WERI-Rb-1 (cell line): Measurements from ENCODE around the gene MOGAT2.
A peak's percentile ranks its signal among the peaks of the same experiment; 100 is the strongest.

Source experiments
- DNase-seq: peaks from one replicate; pipeline ENCODE4 v3.0.0-alpha.2; 2020
- H3K27ac ChIP-seq: fragments of 250-450 bp; sonication (Bioruptor Pico); 2 replicates; pipeline ENCODE4 v1.5.1; 2020; ENCODE audit warnings: mild to moderate bottlenecking, moderate library complexity
- H3K27me3 ChIP-seq: fragments of 250-450 bp; sonication (Bioruptor Pico); 2 replicates; pipeline ENCODE4 v1.5.1; 2021; ENCODE audit warnings: mild to moderate bottlenecking, low read depth, moderate library complexity; ENCODE audit not compliant: insufficient read depth, severe bottlenecking
- H3K36me3 ChIP-seq: fragments of 250-450 bp; sonication (Bioruptor Pico); 2 replicates; pipeline ENCODE4 v1.5.1; 2020; ENCODE audit warnings: mild to moderate bottlenecking, moderate library complexity
- H3K4me3 ChIP-seq: 2 replicates; pipeline ENCODE4 v1.5.1; 2011; ENCODE audit warnings: low read depth, mild to moderate bottlenecking, control low read depth, low read length
- H3K9me3 ChIP-seq: fragments of 250-450 bp; sonication (Bioruptor Pico); 2 replicates; pipeline ENCODE4 v1.5.1; 2021; ENCODE audit warnings: mild to moderate bottlenecking, moderate library complexity; ENCODE audit not compliant: severe bottlenecking
- TF ChIP-seq, protein P1 (sequence below): IDR thresholded peaks from 2 replicates; pipeline ENCODE4 v1.5.1; 2011; ENCODE audit warnings: low read depth, mild to moderate bottlenecking, control low read depth, inconsistent platforms, low read length

MOGAT2 gene

DNA sequence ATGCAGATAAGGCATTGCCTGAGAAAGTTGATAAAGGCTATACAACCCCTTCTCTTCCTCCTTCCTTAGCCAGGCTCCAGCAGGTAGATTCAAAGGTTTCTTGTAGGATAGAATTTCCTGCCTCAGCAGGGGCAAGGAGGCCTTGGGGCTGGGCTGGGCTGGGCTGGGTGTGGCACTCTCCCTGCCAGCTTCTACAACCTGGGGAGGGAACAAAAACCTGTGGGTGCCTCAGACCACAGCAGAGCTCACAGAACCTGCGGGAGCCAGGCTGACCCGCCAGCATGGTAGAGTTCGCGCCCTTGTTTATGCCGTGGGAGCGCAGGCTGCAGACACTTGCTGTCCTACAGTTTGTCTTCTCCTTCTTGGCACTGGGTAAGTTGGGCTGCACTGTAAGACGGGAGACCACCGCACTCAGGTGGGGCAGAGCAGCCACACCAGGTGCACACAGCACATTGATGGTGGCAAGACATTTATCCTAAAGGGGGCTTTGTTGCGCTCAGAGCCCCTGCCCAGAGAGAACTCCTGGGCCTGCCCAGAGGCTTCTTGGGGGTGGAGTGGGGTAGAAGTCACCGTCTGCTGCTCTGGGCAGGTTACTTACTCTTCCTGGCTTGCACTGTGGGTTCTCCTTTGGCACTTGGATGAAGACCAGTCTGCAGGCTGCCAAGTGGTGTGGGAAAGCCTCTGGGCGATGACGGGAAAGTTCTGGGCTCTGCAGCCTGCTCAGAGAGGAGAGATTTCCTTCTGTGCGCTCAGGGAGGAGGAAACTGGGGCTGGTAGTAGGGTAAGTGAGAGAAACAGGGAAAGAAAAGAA lies at the start of gene MOGAT2:
TSS of gene MOGAT2 (plus strand) at position 231 of the 811 bp plus-strand sequence. CDS start at position 282, 51 bp downstream.
- TF ChIP-seq, protein P1, sequence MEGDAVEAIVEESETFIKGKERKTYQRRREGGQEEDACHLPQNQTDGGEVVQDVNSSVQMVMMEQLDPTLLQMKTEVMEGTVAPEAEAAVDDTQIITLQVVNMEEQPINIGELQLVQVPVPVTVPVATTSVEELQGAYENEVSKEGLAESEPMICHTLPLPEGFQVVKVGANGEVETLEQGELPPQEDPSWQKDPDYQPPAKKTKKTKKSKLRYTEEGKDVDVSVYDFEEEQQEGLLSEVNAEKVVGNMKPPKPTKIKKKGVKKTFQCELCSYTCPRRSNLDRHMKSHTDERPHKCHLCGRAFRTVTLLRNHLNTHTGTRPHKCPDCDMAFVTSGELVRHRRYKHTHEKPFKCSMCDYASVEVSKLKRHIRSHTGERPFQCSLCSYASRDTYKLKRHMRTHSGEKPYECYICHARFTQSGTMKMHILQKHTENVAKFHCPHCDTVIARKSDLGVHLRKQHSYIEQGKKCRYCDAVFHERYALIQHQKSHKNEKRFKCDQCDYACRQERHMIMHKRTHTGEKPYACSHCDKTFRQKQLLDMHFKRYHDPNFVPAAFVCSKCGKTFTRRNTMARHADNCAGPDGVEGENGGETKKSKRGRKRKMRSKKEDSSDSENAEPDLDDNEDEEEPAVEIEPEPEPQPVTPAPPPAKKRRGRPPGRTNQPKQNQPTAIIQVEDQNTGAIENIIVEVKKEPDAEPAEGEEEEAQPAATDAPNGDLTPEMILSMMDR = no peak
- DNase-seq = no peak
- no peaks in the 10 kb centered on the region for H3K27me3 ChIP-seq
- no peaks in the 10 kb centered on the region for H3K36me3 ChIP-seq
- H3K27ac ChIP-seq = no peak within 1 kb of the TSS
- H3K9me3 ChIP-seq = no peaks in the 10 kb centered on the region
- no peak within 1 kb of the TSS for H3K4me3 ChIP-seq

DNA sequence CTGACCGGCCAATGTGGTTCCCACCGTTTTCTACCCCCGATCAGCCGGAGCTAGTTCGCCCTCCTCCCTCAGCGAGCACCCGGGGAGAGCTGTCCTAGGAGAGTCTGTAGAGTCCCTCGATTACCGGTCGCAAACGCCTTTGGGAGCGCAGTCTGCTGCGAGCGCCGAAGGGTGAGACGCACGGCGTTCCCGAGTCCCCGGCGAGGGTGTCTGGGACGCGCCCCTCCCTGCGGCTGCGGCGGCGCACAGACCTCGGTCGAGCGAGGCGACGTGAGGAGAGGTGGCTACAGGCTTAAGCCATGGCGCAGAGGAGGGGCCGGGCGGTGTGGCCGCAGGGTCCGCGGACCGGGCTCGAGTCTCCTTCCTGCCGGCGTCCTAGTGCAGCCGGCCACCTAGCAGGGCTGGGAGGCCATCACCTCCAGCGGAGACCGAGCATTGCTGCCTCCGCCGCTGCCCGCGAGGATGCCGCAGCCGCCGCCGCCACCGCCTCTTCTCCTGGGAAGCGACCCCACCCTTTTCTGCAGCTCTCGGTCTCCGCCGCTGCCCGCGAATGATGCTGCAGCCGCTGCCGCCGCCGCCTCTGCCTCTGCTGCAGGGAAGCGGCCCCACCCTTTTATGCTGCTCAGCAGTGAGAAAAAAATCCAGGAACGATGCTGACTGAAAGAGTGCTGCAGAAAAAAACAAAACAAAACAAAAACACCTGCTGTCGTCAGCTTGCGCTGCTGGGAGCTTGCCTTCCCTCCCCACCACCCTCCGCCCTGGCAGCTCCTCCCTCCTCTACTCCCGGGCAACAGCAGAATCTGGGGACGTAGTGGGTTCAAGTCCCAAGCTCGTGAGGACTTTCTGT lies 49.0 kb upstream of the MOGAT2 start, which contains the start of gene MAP6:
TSS of gene MAP6 (minus strand) at position 588 of the 847 bp plus-strand sequence. CDS start 669 bp downstream, outside the sequence.
- TF ChIP-seq, protein P1 = no peak
- peaks cover 7% of the 10 kb centered on the region for H3K27me3 ChIP-seq
- DNase-seq = peak; percentile 72

DNA sequence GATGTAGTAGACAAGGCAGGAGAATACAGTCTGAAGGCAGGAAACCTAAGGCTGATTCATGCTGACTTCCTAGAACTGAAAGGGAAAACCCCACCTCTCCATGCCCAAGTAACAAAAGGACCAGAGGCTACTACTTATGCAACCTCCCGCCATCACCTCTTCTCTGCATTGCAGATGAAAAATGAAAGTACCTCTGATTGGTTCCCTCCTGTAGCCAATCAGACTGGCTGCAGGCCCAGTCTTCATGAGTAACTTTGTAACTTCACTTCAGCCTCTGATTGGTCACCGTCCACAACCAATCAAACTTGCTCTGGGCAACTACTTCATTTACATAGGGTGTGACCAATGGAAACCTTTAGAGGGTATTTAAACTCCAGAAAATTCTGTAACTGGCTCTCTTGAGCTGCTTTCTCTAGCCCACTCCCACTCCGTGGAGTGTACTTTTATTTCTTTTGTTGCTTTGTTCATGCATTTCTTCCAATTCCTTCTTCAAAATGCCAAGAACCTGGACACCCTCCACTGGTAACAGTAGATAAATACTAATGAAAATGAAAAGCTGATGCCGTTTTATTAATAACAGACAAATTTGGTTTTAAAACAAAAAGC lies 43.6 kb upstream of the MOGAT2 start:
- DNase-seq = no peak
- TF ChIP-seq, protein P1 = no peak
- Histone ChIP-seq H3K4me3 (no peak overlapping the region), H3K36me3 (no peaks in the 10 kb centered on the region), H3K27me3 (peaks cover 5% of the 10 kb centered on the region), H3K9me3 (peaks cover 2% of the 10 kb centered on the region), H3K27ac (no peak overlapping the region)

More for the DNA sequence above, 49.0 kb upstream of the MOGAT2 start, which contains the start of gene MAP6:
- H3K27ac ChIP-seq = no peak within 1 kb of the TSS
- H3K36me3 ChIP-seq = no peaks in the 10 kb centered on the region
- peak within 1 kb of the TSS; percentile 55 for H3K4me3 ChIP-seq
- peaks cover 2% of the 10 kb centered on the region for H3K9me3 ChIP-seq

DNA sequence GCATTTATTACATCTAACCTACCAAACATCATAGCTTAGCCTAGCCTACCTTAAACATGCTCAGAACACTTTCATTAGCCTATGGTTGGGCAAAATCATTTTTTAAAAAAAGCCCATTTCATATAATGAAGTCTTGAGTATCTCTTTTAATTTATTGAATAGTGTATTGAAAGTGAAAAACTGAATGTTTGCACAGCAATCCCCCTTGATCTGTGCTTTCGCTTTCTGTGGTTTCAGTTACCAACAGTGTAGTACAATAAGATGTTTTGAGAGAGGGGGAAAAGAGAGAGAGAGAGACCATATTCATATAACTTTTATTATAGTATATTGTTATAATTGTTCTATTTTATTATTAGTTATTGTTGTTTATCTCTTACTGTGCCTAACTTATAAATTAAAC lies 40.4 kb upstream of the MOGAT2 start:
- DNase-seq = no peak
- no peak overlapping the region for H3K4me3 ChIP-seq
- no peak overlapping the region for H3K27ac ChIP-seq
- no peaks in the 10 kb centered on the region for H3K36me3 ChIP-seq
- TF ChIP-seq, protein P1 = no peak
- no peaks in the 10 kb centered on the region for H3K27me3 ChIP-seq
- peaks cover 2% of the 10 kb centered on the region for H3K9me3 ChIP-seq

DNA sequence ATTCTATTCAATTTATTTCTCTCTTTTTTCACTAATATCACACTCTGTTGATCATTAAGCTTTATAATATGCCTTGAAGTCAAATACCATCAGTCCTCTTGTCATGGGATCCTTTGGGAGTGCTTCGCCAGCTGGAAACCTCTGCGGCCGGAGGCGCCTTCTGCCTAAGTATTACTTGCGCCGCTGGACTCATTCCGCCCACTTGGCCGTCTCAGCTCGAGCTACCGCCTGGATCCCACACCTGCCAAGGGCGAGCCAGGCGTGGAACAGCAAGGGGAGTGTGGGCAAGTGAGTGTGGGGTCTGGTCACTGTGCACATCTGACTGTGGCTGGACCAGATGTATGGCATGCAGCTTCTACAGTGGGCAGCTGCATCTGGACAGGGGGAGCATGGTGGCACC lies 39.7 kb upstream of the MOGAT2 start:
- Histone ChIP-seq H3K36me3 (no peaks in the 10 kb centered on the region), H3K4me3 (no peak overlapping the region), H3K27me3 (no peaks in the 10 kb centered on the region), H3K9me3 (peaks cover 2% of the 10 kb centered on the region), H3K27ac (no peak overlapping the region)
- TF ChIP-seq, protein P1 = no peak
- no peak for DNase-seq
